Breast epithelium (tissue), 4 donors: ENCODE data around the gene GOLGA8T. TPM values are rescaled to one million over a fixed set of nuclear protein-coding genes. Genes with fewer than 3 reads are reported as not detected.
"Not testable (repeated sequence)": the region's sequence is repeated elsewhere in the genome, so short reads cannot be mapped to it uniquely, and the experiment has no call there.

Source experiments
- DNase-seq, 2 donors: peaks; one replicate each; pipeline ENCODE4 v3.0.0-alpha.2; 2019; ENCODE audit warnings: low spot score in 2 of 2
- H3K27ac ChIP-seq, 2 donors: fragments of 200-600 bp; sonication (generic) in 1 of 2; one replicate each; pipeline ENCODE4 v1.5.1; 2016 to 2019; ENCODE audit warnings: mild to moderate bottlenecking in 1 of 2
- H3K27me3 ChIP-seq, 2 donors: fragments of 200-600 bp; sonication (generic) in 1 of 2; one replicate each; pipeline versions ENCODE4 v1.5.1 to v1.6.0; 2017 to 2019; ENCODE audit warnings: control low read depth in 1 of 2, mild to moderate bottlenecking in 1 of 2
- H3K36me3 ChIP-seq: fragments of 200-600 bp; one replicate; pipeline ENCODE4 v1.5.1; 2019
- H3K4me1 ChIP-seq, 2 donors: fragments of 200-600 bp; sonication (generic); one replicate each; pipeline ENCODE4 v1.5.1; 2016 to 2019; ENCODE audit warnings: control low read depth in 1 of 2
- H3K4me3 ChIP-seq, 3 donors: fragments of 200-600 bp; sonication (generic); 1 replicate in 2 of 3; 2 replicates in 1 of 3; pipeline ENCODE4 v1.5.1; 2016 to 2019; ENCODE audit warnings: mild to moderate bottlenecking in 3 of 3, moderate library complexity in 2 of 3
- H3K9me3 ChIP-seq, 2 donors: fragments of 200-600 bp; sonication (generic) in 1 of 2; one replicate each; pipeline ENCODE4 v1.5.1; 2016 to 2019; ENCODE audit warnings: control low read depth in 1 of 2
- intact Hi-C: fragments of 100-400 bp; cut with DNase I; formaldehyde crosslinking; loops from one replicate; pipeline ENCODE4 v1.15.1; 2023; ENCODE audit warnings: low total_unique reads
- total RNA-seq, 3 donors: library from RNA; depleted of rRNA; stranded (reverse); fragments of >200 nt; gene quantifications; one replicate each; pipeline ENCODE4 v1.1.0, GENCODE V29; 2016

The GOLGA8T gene
- total RNA-seq, 3 donors from 2014 or later = 0.15 TPM; not detected in 2

DNA sequence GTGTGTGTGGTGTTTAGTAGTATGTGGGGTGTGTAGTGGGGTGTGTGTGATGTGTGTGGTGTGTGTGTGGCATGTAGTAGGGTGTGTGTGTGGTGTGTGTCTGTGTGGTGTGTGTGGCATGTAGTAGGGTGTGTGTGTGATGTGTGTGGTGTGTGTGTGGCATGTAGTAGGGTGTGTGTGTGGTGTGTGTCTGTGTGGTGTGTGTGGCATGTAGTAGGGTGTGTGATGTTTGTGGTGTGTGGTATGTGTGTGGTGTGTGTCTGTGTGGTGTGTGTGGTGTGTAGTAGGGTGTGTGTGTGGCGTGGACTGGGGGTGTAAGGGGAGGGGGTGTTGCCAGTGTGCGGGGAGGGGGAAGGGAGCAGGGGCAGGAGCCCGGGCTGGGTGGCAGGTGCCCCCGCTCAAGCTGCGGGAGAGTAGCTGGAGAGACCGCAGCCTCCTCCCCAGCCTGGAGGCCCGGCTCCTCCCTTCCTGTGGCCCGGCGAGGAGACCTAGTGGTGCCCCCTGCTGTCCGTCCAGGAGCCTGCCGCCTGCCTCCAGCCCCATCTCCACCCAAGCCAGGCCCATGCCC lies 38.3 kb downstream of the GOLGA8T start:
- H3K36me3 ChIP-seq, DNase-seq, H3K27ac ChIP-seq, H3K9me3 ChIP-seq, intact Hi-C loops, H3K4me3 ChIP-seq, H3K27me3 ChIP-seq, H3K4me1 ChIP-seq: not testable (repeated sequence)

DNA sequence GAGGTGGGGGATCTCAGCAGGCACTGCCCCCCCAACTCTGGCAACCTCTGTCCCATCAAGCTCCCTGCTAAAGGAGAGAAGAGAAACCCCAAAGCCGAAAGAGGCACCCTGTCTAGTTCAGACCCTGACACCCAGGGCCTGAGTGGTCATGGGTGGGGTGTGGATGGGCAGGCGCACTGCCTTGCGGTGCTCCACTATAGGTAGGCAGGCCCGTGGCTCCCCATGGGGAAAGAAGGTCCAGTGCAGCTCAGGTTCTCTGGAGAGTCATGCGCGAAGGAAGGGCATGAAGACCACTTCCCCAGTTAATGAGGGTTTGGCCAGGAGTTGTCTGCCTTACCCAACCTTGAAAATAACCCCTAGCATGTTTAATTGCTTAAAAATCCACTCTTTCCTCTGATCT lies 40.4 kb downstream of the GOLGA8T start:
- H3K4me1 ChIP-seq, H3K27me3 ChIP-seq, H3K27ac ChIP-seq, DNase-seq, H3K4me3 ChIP-seq, H3K36me3 ChIP-seq, H3K9me3 ChIP-seq, intact Hi-C loops: not testable (repeated sequence)

DNA sequence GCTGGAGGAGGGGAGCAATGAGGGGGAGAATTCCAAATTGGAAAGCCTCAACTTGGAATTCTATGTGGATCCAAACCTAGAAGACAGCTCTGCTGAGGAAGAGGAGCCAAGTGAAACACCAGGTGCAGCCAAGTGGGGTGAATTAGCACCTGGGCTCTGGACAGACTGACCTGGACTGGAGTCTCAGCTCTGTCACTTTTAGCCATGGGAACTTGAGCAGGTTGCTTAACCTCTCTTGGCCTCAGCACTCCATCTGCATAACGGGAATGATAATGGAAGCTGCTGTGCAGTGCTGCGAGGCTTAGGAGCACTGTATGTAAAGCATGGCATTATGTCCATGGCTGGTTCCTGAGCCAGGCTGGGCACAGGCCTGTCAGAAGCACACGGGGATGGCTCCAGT lies 41.8 kb downstream of the GOLGA8T start:
- H3K4me3 ChIP-seq, H3K27me3 ChIP-seq, DNase-seq, H3K9me3 ChIP-seq, H3K4me1 ChIP-seq, H3K36me3 ChIP-seq, H3K27ac ChIP-seq, intact Hi-C loops: not testable (repeated sequence)

DNA sequence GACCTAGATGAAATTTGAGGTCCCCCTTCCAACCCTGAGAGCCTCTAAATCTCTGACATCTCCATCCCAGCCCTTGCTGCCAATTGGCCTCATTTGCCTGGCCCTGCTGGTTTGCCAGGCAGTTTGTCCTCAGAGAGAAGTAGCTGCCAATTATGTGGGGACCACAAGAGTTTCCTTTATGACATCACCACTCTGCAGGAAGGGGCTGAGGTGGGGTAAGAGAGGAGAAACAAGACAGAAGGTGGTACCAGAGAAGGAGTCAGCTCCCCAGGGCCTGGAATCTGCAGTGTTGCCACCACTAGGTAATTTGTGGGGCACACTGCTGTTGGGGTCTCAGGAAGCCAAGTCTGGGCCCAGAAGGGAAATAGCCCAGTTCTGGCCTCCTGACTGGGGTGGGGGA lies 45.0 kb downstream of the GOLGA8T start:
- H3K4me1 ChIP-seq, DNase-seq, H3K27ac ChIP-seq, H3K36me3 ChIP-seq, intact Hi-C loops, H3K4me3 ChIP-seq, H3K27me3 ChIP-seq, H3K9me3 ChIP-seq: not testable (repeated sequence)

DNA sequence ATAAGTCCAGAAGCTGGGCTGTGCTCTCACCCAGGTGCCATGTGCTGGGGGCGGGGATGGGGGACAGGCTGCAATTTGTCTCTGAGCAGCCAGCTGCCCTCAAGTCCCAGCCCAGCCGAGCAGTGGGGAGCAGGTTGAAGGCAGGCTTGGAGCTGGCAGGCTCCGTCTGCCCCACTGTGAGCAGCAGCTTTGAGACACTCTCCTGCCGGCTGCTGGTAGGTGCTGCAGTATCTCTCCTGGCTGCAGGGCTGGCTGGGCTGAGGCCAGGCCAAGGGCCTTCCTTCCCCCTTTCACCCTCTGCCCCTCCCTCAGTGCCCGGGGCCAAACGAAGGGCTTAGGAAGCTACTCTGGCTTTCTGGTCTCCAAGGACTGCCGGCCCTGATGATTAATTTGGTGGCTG lies 50.6 kb downstream of the GOLGA8T start:
- H3K9me3 ChIP-seq, H3K36me3 ChIP-seq, H3K27ac ChIP-seq, intact Hi-C loops, H3K4me1 ChIP-seq, H3K27me3 ChIP-seq, DNase-seq, H3K4me3 ChIP-seq: not testable (repeated sequence)

DNA sequence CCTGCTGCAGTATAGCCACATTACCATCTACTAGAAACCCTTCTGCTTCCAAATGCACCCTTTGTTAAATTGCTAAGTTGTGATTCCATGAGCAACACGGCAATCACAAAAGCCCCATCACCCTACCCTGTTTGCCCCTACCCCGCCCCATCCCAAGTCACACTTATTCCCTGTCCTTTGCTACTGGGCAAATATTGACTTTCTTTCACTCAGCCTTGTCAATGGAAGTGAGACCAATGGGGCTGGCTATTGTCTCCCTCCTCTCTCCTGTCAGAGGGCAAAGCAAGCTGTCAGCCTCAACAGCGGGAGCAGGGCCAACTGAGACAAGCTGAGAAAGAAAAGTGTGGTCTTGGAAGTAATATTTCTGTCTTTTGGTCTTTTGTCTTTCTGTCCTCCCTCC lies 52.6 kb downstream of the GOLGA8T start:
- not testable (repeated sequence) for H3K27ac ChIP-seq

DNA sequence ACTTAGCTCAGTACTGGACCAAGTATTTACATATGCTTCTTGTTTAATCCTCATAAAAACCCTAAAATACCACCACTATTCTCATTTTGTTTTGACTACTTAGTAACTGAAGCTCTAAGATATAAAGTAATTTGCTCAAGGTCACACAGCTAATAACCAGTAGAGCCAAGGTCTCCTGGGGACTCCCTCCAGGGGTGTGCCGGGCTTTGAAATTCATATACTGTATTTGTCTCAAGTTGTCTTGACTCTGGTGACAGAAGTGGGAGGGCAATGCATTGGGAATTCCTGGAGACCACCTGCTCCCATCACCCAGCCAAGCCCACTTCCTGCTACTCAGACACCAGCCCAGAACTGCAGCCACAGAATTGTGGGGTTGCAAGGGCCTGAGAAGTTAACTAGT lies 54.9 kb downstream of the GOLGA8T start:
- H3K4me1 ChIP-seq, H3K36me3 ChIP-seq, intact Hi-C loops, H3K4me3 ChIP-seq, DNase-seq, H3K9me3 ChIP-seq, H3K27me3 ChIP-seq, H3K27ac ChIP-seq: not testable (repeated sequence)

More for the DNA sequence above, 52.6 kb downstream of the GOLGA8T start:
- H3K4me3 ChIP-seq, H3K4me1 ChIP-seq, H3K27me3 ChIP-seq, H3K9me3 ChIP-seq, intact Hi-C loops, DNase-seq, H3K36me3 ChIP-seq: not testable (repeated sequence)

DNA sequence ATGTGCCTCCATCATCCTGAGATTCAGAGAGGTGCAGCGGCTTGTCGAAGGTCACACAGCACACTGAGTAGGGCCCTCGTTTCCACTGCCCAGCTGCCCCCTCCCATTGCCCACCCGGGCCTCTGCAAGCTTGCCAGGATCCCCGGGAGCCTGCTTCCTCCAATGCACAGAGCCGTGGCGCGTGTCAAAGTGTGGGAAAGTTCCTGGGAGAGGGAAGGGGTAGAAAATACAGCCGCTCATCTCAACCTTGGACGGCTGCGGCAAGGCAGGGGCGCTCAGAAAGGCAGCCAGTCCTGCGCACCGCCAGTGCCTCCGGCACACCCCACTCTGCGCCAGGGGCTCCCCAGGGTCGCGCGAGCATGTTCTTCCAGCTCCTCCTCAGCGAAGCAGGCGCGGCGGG lies 56.3 kb downstream of the GOLGA8T start:
- intact Hi-C loops, H3K9me3 ChIP-seq, H3K27me3 ChIP-seq, H3K36me3 ChIP-seq, H3K27ac ChIP-seq, DNase-seq, H3K4me1 ChIP-seq, H3K4me3 ChIP-seq: not testable (repeated sequence)

DNA sequence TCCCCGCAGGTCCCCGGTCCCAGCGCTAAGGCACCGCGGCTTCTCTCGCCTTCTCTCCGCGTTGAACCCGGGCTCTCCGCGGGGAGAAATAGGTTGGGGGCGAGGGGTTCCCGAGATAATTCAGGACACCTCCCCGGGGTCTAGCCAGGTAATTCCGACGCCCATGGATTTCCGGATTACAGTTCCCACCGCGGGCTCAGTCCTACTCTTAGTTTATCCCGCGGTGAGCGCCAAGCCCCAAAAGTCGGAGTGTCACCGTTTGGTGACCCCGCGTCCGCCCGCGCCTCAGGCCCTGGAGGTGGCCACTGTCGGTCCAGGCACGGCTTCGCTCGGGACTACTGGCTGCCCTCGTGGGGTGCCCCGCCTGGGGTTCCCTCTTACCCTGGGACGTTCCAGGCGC lies 56.8 kb downstream of the GOLGA8T start:
- intact Hi-C loops, H3K4me1 ChIP-seq, H3K27ac ChIP-seq, H3K27me3 ChIP-seq, H3K9me3 ChIP-seq, H3K36me3 ChIP-seq, DNase-seq: not testable (repeated sequence)
- peak overlapping the region in 2 of 3 donors; percentile 11 to 25 for H3K4me3 ChIP-seq

DNA sequence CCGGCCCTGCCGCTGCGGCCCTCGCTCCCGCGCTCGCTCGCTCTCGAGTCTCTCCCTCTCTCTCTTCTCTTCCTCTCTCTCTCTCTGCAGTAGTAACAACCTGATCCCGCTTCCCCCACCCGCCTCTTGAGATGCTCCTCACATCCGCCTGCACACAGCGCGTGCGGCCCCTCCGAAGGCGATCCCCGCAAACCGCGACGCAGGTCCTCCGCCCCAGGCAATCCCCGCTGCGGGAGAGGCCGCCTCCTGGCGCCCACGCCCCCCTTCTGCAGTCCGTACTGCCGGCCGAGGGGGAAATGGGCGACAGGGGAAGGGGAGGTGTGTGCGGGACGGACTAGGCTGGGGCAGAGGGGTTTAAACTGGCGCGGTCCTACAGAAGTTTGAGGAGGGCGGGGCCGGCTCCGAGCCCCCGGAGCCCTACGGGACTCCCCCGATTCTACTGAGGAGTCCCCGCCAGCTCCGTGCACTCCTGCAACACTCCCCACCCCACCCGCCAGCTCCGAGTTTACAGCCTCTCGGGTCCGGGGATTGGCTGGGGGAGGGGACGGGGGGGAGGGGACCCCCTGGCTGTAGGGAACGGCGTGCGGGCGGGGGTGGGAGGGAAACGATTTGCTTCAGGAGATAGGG lies 57.4 kb downstream of the GOLGA8T start:
- intact Hi-C loops, H3K4me1 ChIP-seq, H3K9me3 ChIP-seq, H3K27me3 ChIP-seq, H3K27ac ChIP-seq, DNase-seq, H3K36me3 ChIP-seq: not testable (repeated sequence)
- H3K4me3 ChIP-seq = peak overlapping the region in 2 of 3 donors; percentile 11 to 25

DNA sequence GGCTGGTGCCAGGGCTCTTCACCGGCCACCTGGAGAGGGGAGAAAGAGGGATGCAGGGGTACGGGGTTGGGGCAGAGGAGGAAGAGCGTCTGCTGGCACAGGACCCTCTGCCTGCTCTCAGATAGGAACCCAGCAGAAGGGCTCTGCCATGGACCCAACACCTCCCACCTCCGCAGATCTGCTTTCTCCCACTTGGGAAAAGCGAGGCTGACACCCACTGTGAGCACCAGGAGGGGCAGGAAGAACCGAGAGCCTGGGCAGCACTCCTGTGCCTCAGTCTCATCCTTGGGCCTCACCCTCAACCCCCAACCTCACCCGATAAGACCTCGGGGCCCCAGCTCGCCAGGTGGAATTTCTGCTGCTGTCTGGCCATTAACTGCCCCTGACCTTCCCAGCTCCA lies 58.0 kb downstream of the GOLGA8T start:
- H3K27ac ChIP-seq, H3K4me3 ChIP-seq, H3K36me3 ChIP-seq, intact Hi-C loops, H3K4me1 ChIP-seq, H3K27me3 ChIP-seq, DNase-seq, H3K9me3 ChIP-seq: not testable (repeated sequence)

Other genes with a start within 250 kb of the GOLGA8T start
- under 1 TPM in 1 of 3 donors, not detected in 2; 0.44 TPM for gene GOLGA8J, start 52.1 kb upstream of the GOLGA8T start, total RNA-seq